ENCODE measurements around the gene GGA3. TPM values are rescaled to one million over a fixed set of nuclear protein-coding genes. Genes with fewer than 3 reads are reported as not detected.
"Not testable (repeated sequence)": the region's sequence is repeated elsewhere in the genome, so short reads cannot be mapped to it uniquely, and the experiment has no call there.

The GGA3 gene
- polyA plus RNA-seq, 3 donors: 16.3 to 28.2 (median 22.0) TPM

GRCh38 chr17:75280189-75280588 lies 18.8 kb upstream of the GGA3 start:
- WGBS, 3 donors: 91 to 93% (median 93%) methylated on average over 4 of the region's 4 CpGs
- not testable (repeated sequence) for H3K27ac ChIP-seq (ENCODE audit: low read depth, low read length)

- 78 to 91% (median 84%) methylated on average over 6 of the region's 6 CpGs for WGBS, 3 donors
- H3K27ac ChIP-seq (ENCODE audit: low read depth, low read length): no peak overlapping the region
Measured at GRCh38 chr17:75277664-75278071, 16.3 kb upstream of the GGA3 start.

GRCh38 chr17:75273977-75274708 lies 12.7 kb upstream of the GGA3 start:
- 58 to 79% (median 61%) methylated on average over 7 of the region's 7 CpGs for WGBS, 3 donors

GRCh38 chr17:75272848-75273184 lies 11.4 kb upstream of the GGA3 start:
- no peak overlapping the region for H3K27ac ChIP-seq (ENCODE audit: low read depth, low read length)
- 54 to 71% (median 65%) methylated on average over 3 of the region's 3 CpGs for WGBS, 3 donors

More at GRCh38 chr17:75273977-75274708, 12.7 kb upstream of the GGA3 start:
- no peak overlapping the region for H3K27ac ChIP-seq (ENCODE audit: low read depth, low read length)

GRCh38 chr17:75271955-75272847 lies 10.8 kb upstream of the GGA3 start:
- 45 to 54% (median 49%) methylated on average over 23 to 24 of the region's 24 CpGs for WGBS, 3 donors
- peak overlapping the region; percentile 12 for H3K27ac ChIP-seq (ENCODE audit: low read depth, low read length)

- H3K27ac ChIP-seq (ENCODE audit: low read depth, low read length): peak overlapping the region; percentile 12
- 0 to 1% (median 0%) methylated on average over 69 to 74 of the region's 74 CpGs for WGBS, 3 donors
Measured at GRCh38 chr17:75271233-75271954, 10.0 kb upstream of the GGA3 start.

GRCh38 chr17:75270966-75271232 lies 9.5 kb upstream of the GGA3 start, which contains the start of gene MIF4GD:
Gene MIF4GD (minus strand): TSS chr17:75271231. CDS start chr17:75270195, 1,036 bp downstream.
- 0 to 1% (median 0%) methylated on average over 26 to 33 of the region's 39 CpGs for WGBS, 3 donors

GRCh38 chr17:75270218-75270965 lies 9.0 kb upstream of the GGA3 start:
- WGBS, 3 donors: 0 to 1% (median 1%) methylated on average over 41 to 47 of the region's 47 CpGs
- H3K27ac ChIP-seq (ENCODE audit: low read depth, low read length): peak overlapping the region; percentile 48

More at GRCh38 chr17:75270966-75271232, 9.5 kb upstream of the GGA3 start, which contains the start of gene MIF4GD:
- peak within 1 kb of the TSS; percentile 48 for H3K27ac ChIP-seq (ENCODE audit: low read depth, low read length)

- no peak overlapping the region for H3K27ac ChIP-seq (ENCODE audit: low read depth, low read length)
- WGBS, 3 donors: 19 to 21% (median 20%) methylated on average over 6 of the region's 6 CpGs
Measured at GRCh38 chr17:75269844-75270217, 8.4 kb upstream of the GGA3 start.

- 42 to 53% (median 50%) methylated on average over 14 of the region's 14 CpGs for WGBS, 3 donors
- H3K27ac ChIP-seq (ENCODE audit: low read depth, low read length): no peak overlapping the region
Measured at GRCh38 chr17:75267411-75268232, 6.2 kb upstream of the GGA3 start.

GRCh38 chr17:75267153-75267410 lies 5.7 kb upstream of the GGA3 start:
- H3K27ac ChIP-seq (ENCODE audit: low read depth, low read length): no peak overlapping the region
- 35 to 63% (median 44%) methylated on average over 2 of the region's 2 CpGs for WGBS, 3 donors

- no peak overlapping the region for H3K27ac ChIP-seq (ENCODE audit: low read depth, low read length)
Measured at GRCh38 chr17:75266316-75267152, 5.1 kb upstream of the GGA3 start.

GRCh38 chr17:75265614-75266315 lies 4.4 kb upstream of the GGA3 start:
- no peak overlapping the region for H3K27ac ChIP-seq (ENCODE audit: low read depth, low read length)
- 67 to 86% (median 74%) methylated on average over 17 of the region's 17 CpGs for WGBS, 3 donors

More at GRCh38 chr17:75266316-75267152, 5.1 kb upstream of the GGA3 start:
- WGBS, 3 donors: 77 to 84% (median 81%) methylated on average over 13 of the region's 13 CpGs

- 89 to 93% (median 93%) methylated on average over 4 of the region's 4 CpGs for WGBS, 3 donors
- no peak overlapping the region for H3K27ac ChIP-seq (ENCODE audit: low read depth, low read length)
Measured at GRCh38 chr17:75263055-75263454, 1.6 kb upstream of the GGA3 start.

GRCh38 chr17:75262112-75262606 lies 753 bp upstream of the GGA3 start:
- peak overlapping the region; percentile 87 for H3K27ac ChIP-seq (ENCODE audit: low read depth, low read length)
- WGBS, 3 donors: 1 to 2% (median 2%) methylated on average over 23 of the region's 23 CpGs

- H3K27ac ChIP-seq (ENCODE audit: low read depth, low read length): peak overlapping the region; percentile 87
- 1 to 2% (median 2%) methylated on average over 31 of the region's 31 CpGs for WGBS, 3 donors
Measured at GRCh38 chr17:75260641-75261335, 618 bp downstream of the GGA3 start.
